Omental fat pad (tissue), 4 donors: ENCODE data around the gene COL23A1. TPM values are rescaled to one million over a fixed set of nuclear protein-coding genes. Genes with fewer than 3 reads are reported as not detected.

Experiments
- ATAC-seq: fragments of 150-250 bp; one replicate; pipeline ENCODE4 v1.9.1; 2016; ENCODE audit warnings: mild to moderate bottlenecking, moderate library complexity; ENCODE audit not compliant: low FRiP score
- DNase-seq: peaks from one replicate; pipeline ENCODE4 v3.0.0-alpha.2; 2019; ENCODE audit warnings: low spot score
- total RNA-seq, 4 donors: library from RNA; depleted of rRNA; stranded (reverse); fragments of >200 nt; gene quantifications; one replicate each; pipeline ENCODE4 v1.1.0, GENCODE V29; 2016
- TF ChIP-seq, protein P1 (sequence below), 3 donors: fragments of 450-650 bp; IDR thresholded peaks; one replicate each; pipeline ENCODE4 v1.5.1; 2016 to 2017; ENCODE audit warnings: antibody characterized with exemption in 3 of 3, mild to moderate bottlenecking in 3 of 3, moderate library complexity in 2 of 3

The COL23A1 gene
- total RNA-seq, 4 donors from 2014 or later = 0.12 to 1.0 (median 0.49) TPM

GRCh38 chr5:178416206-178416882, 173.8 kb downstream of the COL23A1 start:
- TF ChIP-seq, protein P1, sequence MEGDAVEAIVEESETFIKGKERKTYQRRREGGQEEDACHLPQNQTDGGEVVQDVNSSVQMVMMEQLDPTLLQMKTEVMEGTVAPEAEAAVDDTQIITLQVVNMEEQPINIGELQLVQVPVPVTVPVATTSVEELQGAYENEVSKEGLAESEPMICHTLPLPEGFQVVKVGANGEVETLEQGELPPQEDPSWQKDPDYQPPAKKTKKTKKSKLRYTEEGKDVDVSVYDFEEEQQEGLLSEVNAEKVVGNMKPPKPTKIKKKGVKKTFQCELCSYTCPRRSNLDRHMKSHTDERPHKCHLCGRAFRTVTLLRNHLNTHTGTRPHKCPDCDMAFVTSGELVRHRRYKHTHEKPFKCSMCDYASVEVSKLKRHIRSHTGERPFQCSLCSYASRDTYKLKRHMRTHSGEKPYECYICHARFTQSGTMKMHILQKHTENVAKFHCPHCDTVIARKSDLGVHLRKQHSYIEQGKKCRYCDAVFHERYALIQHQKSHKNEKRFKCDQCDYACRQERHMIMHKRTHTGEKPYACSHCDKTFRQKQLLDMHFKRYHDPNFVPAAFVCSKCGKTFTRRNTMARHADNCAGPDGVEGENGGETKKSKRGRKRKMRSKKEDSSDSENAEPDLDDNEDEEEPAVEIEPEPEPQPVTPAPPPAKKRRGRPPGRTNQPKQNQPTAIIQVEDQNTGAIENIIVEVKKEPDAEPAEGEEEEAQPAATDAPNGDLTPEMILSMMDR (IDR thresholded peaks at IDR 0.05) = no peak
- ATAC-seq (no peak), DNase-seq (no peak)

DNA sequence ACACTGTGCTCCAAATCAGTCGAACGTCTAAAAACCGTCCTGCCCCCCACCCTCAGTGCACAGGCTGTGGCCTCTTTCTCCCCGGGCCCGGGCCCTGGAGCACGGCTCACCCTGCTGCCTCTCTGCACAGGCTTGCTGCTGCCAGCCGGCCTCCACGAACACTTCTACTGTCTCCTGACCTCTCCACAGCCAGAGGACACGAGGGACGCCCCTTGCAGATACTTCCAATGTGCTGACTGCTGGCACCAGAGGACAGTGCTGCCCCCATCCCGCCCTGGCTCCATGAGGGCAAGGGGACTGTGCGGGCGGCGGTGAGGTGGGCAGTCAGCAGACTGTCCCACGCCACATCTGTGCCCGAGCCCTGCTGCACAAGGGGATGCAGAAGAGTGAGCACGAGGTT, 174.8 kb downstream of the COL23A1 start:
- ATAC-seq = no peak
- DNase-seq = no peak
- TF ChIP-seq, protein P1 (IDR thresholded peaks at IDR 0.05) = no peak

- DNase-seq = no peak
- TF ChIP-seq, protein P1 (IDR thresholded peaks at IDR 0.05) = no peak
- ATAC-seq = no peak
Observed at GRCh38 chr5:178413988-178414387, 176.2 kb downstream of the COL23A1 start.

- ATAC-seq (no peak), DNase-seq (no peak)
- TF ChIP-seq, protein P1 (IDR thresholded peaks at IDR 0.05) = no peak
Observed at GRCh38 chr5:178411083-178411482, 179.1 kb downstream of the COL23A1 start.

- DNase-seq = no peak
- TF ChIP-seq, protein P1 (IDR thresholded peaks at IDR 0.05) = no peak
- ATAC-seq = no peak
Observed at GRCh38 chr5:178407646-178408045, 182.5 kb downstream of the COL23A1 start.

GRCh38 chr5:178404987-178405386, 185.2 kb downstream of the COL23A1 start:
- TF ChIP-seq, protein P1 (IDR thresholded peaks at IDR 0.05) = no peak
- ATAC-seq (no peak), DNase-seq (no peak)

DNA sequence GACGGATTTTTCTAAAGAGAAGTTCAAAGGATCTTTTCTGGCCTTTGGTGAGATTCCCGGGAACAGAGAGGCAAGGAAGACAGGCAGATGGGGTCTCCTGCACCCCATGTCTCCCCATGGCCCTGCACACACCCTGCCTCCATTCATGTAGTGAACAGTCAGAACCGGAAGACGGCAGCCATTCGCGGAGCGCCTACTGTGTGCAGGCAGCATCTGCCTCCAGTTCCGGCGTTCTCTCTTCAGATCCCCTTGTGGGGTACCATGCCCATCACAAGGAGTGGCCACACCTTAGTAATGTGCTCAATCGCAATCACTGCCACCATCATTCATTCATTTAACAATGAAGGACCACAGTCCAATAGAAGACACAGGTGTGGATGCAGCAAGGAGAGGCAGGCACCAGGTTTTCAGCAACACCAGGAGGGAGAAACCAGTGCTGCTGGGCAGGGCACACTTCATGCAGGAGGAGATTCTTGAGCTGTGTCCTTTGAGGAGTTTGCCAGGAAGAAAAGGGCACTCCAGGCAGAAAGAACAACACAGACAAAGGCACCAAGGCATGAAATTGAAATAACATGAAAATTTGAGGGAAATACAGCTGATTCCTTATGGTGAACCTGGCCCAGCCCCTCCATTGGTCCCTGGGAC, 186.1 kb downstream of the COL23A1 start:
- DNase-seq (no peak), ATAC-seq (no peak)
- TF ChIP-seq, protein P1 (IDR thresholded peaks at IDR 0.05) = no peak
